HepG2 (cell line): ENCODE measurements around the gene PRICKLE2. TPM values are rescaled to one million over a fixed set of nuclear protein-coding genes. Genes with fewer than 3 reads are reported as not detected.

Source experiments
- ATAC-seq: fragments of 200-7000 bp; cut with Tn5 transposase; 3 replicates; pipeline ENCODE4 v1.9.1; 2020; ENCODE audit warnings: mild to moderate bottlenecking, moderate library complexity
- BruUV-seq: library from RNA; stranded (reverse); fragments of 400-500 nt; replicated peaks from 2 replicates; lab custom pipeline; 2021; lab: Mats Ljungman, UMichigan
- CTCF ChIA-PET: fragments of 300-600 bp; formaldehyde crosslinking; extraction: SDS; loops from one replicate; lab custom pipeline; 2021; ENCODE audit warnings: low total read pairs, inconsistent platforms, low intra/inter-chr PET ratio; lab: Yijun Ruan, JAX
- POLR2A ChIA-PET: fragments of 350-600 bp; sonication (Branson Sonifier 250); formaldehyde crosslinking; loops from one replicate; lab custom pipeline; 2020; ENCODE audit warnings: antibody characterized with exemption, inconsistent platforms; lab: Yijun Ruan, JAX
- DNase-seq: peaks from one replicate; pipeline ENCODE4 v3.0.0-alpha.2; 2015; ENCODE audit warnings: low spot score
- FAIRE-seq: peaks from 3 replicates; lab custom pipeline; 2011; peaks lifted over from hg19 to GRCh38; lab: Jason Lieb, UNC
- H2AFZ ChIP-seq: one replicate; pipeline ENCODE4 v1.6.1; 2011; ENCODE audit warnings: low read length, inconsistent platforms
- H3K27ac ChIP-seq: fragments of 300-600 bp; 3 replicates; pipeline ENCODE4 v1.8.0; 2011; ENCODE audit warnings: mixed run types, mild to moderate bottlenecking, mixed read lengths, low read length, inconsistent platforms; ENCODE audit not compliant: insufficient read depth; ENCODE audit errors: extremely low read length
- H3K27me3 ChIP-seq, 2 experiments: fragments of 200-600 bp in 1 of 2; 2 replicates in 1 of 2; 3 replicates in 1 of 2; pipeline versions ENCODE4 v1.6.0 to v1.8.0; 2011; ENCODE audit warnings: low read length in 2 of 2, mild to moderate bottlenecking in 2 of 2, moderate library complexity in 2 of 2, inconsistent platforms in 1 of 2; ENCODE audit not compliant: insufficient read depth in 2 of 2, control insufficient read depth in 1 of 2
- H3K36me3 ChIP-seq, 2 experiments: fragments of 200-600 bp in 1 of 2; replicated peaks in 1 of 2; 2 replicates in 1 of 2; 3 replicates in 1 of 2; pipeline versions ENCODE4 v1.5.1 to v1.8.0; 2011; ENCODE audit warnings: low read length in 2 of 2, inconsistent platforms in 1 of 2; ENCODE audit not compliant: insufficient read depth in 2 of 2, control insufficient read depth in 1 of 2
- H3K4me1 ChIP-seq: 2 replicates; pipeline ENCODE4 v1.5.1; 2012; ENCODE audit warnings: low read length, inconsistent platforms; ENCODE audit not compliant: insufficient read depth
- H3K4me2 ChIP-seq: 2 replicates; pipeline ENCODE4 v1.6.0; 2011; ENCODE audit warnings: low read depth, low read length, inconsistent platforms
- H3K4me3 ChIP-seq, 3 experiments: fragments of 200-600 bp in 1 of 3; sonication (generic), shearing (Covaris generic) in 1 of 3; replicated peaks in 1 of 3; 2 replicates each; pipeline ENCODE4 v1.5.1; 2011 to 2016; ENCODE audit warnings: low read length in 3 of 3, inconsistent platforms in 2 of 3, low read depth in 2 of 3, mild to moderate bottlenecking in 2 of 3, control low read depth in 1 of 3, mixed read lengths in 1 of 3; ENCODE audit not compliant: insufficient read depth in 1 of 3
- H3K79me2 ChIP-seq: one replicate; pipeline ENCODE4 v1.6.1; 2011; ENCODE audit warnings: low read length, inconsistent platforms; ENCODE audit not compliant: insufficient read depth
- H3K9ac ChIP-seq: 2 replicates; pipeline ENCODE4 v1.6.0; 2011; ENCODE audit warnings: mild to moderate bottlenecking, low read depth, low read length, inconsistent platforms; ENCODE audit not compliant: insufficient read depth
- H3K9me3 ChIP-seq: 2 replicates; pipeline ENCODE4 v1.5.1; 2012; ENCODE audit warnings: mild to moderate bottlenecking, low read length
- H4K20me1 ChIP-seq: 2 replicates; pipeline ENCODE4 v1.6.0; 2011; ENCODE audit warnings: inconsistent platforms, mild to moderate bottlenecking, low read length, moderate library complexity; ENCODE audit not compliant: insufficient read depth
- BHLHE40 ChIP-seq: IDR thresholded peaks from 2 replicates; pipeline ENCODE4 v1.6.1; 2011; ENCODE audit warnings: low read length, improper control_type of control experiment
- CREM ChIP-seq, 2 experiments: sonication (generic) in 1 of 2; formaldehyde crosslinking in 1 of 2; IDR thresholded peaks; 2 replicates each; pipeline versions ENCODE4 v1.4.0 to v1.6.1; 2016 to 2020; ENCODE audit warnings: antibody characterized with exemption in 1 of 2, mild to moderate bottlenecking in 1 of 2, missing genetic modification reagents in 1 of 2
- EP300 ChIP-seq, 3 experiments: sonication (generic) in 1 of 3; formaldehyde crosslinking in 1 of 3; IDR thresholded peaks; 2 replicates each; pipeline versions ENCODE4 v1.5.1 to v1.6.1; 2011 to 2020; ENCODE audit warnings: low read depth in 2 of 3, low read length in 2 of 3, borderline replicate concordance in 1 of 3, improper control_type of control experiment in 1 of 3, mild to moderate bottlenecking in 1 of 3, missing genetic modification reagents in 1 of 3, moderate library complexity in 1 of 3
- FOXC1 ChIP-seq: sonication (generic); formaldehyde crosslinking; IDR thresholded peaks from 2 replicates; pipeline ENCODE4 v1.8.0; 2022; ENCODE audit warnings: mild to moderate bottlenecking, missing genetic modification reagents, borderline replicate concordance
- GPN1 ChIP-seq: sonication (generic); formaldehyde crosslinking; IDR thresholded peaks from 2 replicates; pipeline ENCODE4 v1.5.1; 2020; ENCODE audit warnings: missing genetic modification reagents, borderline replicate concordance
- MXI1 ChIP-seq: IDR thresholded peaks from 3 replicates; pipeline ENCODE4 v1.6.1; 2012; ENCODE audit warnings: low read depth, low read length, inconsistent platforms, borderline replicate concordance
- POLR2A ChIP-seq, 2 experiments: IDR thresholded peaks; 2 replicates each; pipeline ENCODE4 v1.6.1; 2011; ENCODE audit warnings: low read depth in 2 of 2, low read length in 2 of 2, mild to moderate bottlenecking in 1 of 2, moderate library complexity in 1 of 2; ENCODE audit not compliant: insufficient read depth in 1 of 2
- SRSF1 ChIP-seq: fragments of 200-400 bp; formaldehyde crosslinking; optimal IDR thresholded peaks from 2 replicates; pipeline ENCODE3; 2017; ENCODE audit warnings: mild to moderate bottlenecking, low read depth, low read length, moderate library complexity
- TSC22D2 ChIP-seq: sonication (generic); formaldehyde crosslinking; IDR thresholded peaks from 2 replicates; pipeline ENCODE4 v1.5.1; 2020; ENCODE audit warnings: missing genetic modification reagents, mild to moderate bottlenecking, borderline replicate concordance
- ZNF441 ChIP-seq: sonication (generic); formaldehyde crosslinking; IDR thresholded peaks from 2 replicates; pipeline ENCODE4 v1.7.0; 2021; ENCODE audit warnings: missing genetic modification reagents, borderline replicate concordance
- WGBS: methylation state at CpG from one replicate; pipeline ENCODE4 v1.1.6; 2017; ENCODE audit warnings: low lambda C conversion rate; 5-methylcytosine and 5-hydroxymethylcytosine counted together
- in situ Hi-C: cut with HindIII; loops from 2 replicates; pipeline ENCODE4 v1.10.0; 2017; ENCODE audit warnings: low pct_unique_long_range_greater_than_20kb; ENCODE audit not compliant: extremely low pct_ligation_motif_present
- intact Hi-C: fragments of 100-400 bp; cut with micrococcal nuclease; formaldehyde crosslinking; loops from one replicate; pipeline ENCODE4 v1.10.0; 2022; ENCODE audit not compliant: unreplicated experiment
- polyA plus RNA-seq, 8 experiments: library from polyadenylated mRNA; depleted of rRNA in 3 of 8; stranded (reverse) in 7 of 8; unstranded in 1 of 8; fragments of >200 nt; fragmentation: Illumina TruSeq in 4 of 8; extraction: Trizol in 4 of 8; gene quantifications; 2 replicates each; pipeline versions ENCODE4 v1.2.1 to v1.2.3, GENCODE V29; 2011 to 2016; ENCODE audit warnings: low read depth in 4 of 8, missing spikeins in 1 of 8, mixed read lengths in 1 of 8; ENCODE audit not compliant: insufficient read depth in 1 of 8
- total RNA-seq, 5 experiments: library from RNA; depleted of rRNA; stranded (reverse); fragments of >200 nt; fragmentation: Illumina TruSeq; extraction: Trizol; gene quantifications; 2 replicates each; pipeline ENCODE4 v1.2.3, GENCODE V29; 2016; ENCODE audit warnings: low read depth in 1 of 5
- TF ChIP-seq, protein P1 (sequence below): IDR thresholded peaks from 2 replicates; pipeline ENCODE4 v1.6.1; 2016; ENCODE audit warnings: missing compliant biosample characterization, missing genetic modification reagents, borderline replicate concordance
- TF ChIP-seq, protein P2 (sequence below): sonication (generic); formaldehyde crosslinking; conservative IDR thresholded peaks from 2 replicates; pipeline ENCODE4 v1.8.0; 2022; ENCODE audit warnings: missing genetic modification reagents
- TF ChIP-seq, protein P3 (sequence below): sonication (generic); formaldehyde crosslinking; IDR thresholded peaks from 2 replicates; pipeline ENCODE4 v1.4.0; 2020; ENCODE audit warnings: missing genetic modification reagents, borderline replicate concordance
- TF ChIP-seq, protein P4 (sequence below): sonication (generic); formaldehyde crosslinking; IDR thresholded peaks from 2 replicates; pipeline ENCODE4 v1.4.0; 2020; ENCODE audit warnings: mild to moderate bottlenecking, missing genetic modification reagents

The PRICKLE2 gene
- total and polyA plus RNA-seq, 2 of the 13 experiments (the other 11 are each of a cell fraction or from before 2014, with no cell fraction given): 0.01 to 0.07 TPM

DNA sequence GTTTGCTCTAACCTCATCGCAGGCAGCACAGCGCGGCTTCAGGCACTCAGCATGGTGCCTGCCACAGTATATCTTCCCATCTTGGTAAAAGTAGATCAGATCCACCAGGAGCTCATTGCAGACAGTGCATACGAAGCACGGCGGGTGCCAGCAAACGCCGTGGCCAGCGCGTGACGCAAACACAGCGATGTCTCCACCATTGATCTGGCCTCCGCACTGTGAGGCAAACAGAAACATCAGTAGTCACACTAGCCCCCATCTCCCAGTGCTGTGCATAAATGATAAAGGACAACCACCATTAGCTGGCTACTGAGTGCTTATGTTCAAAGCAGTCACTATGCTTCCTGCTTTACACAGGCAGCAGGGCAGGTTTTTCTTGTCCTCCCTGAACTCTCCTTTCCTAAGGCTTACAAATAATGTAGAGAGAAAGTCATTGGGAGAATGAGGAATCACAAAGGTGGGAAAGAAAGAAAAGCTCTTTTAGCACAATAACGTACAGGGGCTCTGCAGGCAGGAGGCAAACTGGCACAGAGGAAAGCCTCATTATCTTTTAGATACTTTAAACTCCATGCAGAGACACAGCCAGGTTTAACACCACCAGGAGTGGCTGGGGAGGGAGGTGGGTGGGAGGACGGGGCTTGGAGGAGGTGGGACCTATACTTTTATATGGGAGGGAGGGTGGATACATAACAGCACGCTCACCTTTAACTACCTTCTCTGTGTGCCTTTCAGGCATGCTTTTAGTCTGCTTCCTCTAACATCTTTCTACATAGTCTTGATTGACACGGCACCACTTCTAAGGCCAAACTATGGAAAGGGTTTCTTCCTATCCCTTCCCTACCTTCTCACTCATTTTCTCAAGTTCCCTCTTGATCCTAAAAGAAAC, 67.9 kb downstream of the PRICKLE2 start:
- peaks cover 10% of the 10 kb centered on the region for H3K4me1 ChIP-seq
- CTCF ChIA-PET: no interaction called here
- in situ Hi-C loops (no loop called here), intact Hi-C loops (no loop called here)
- no peaks in the 10 kb centered on the region for H4K20me1 ChIP-seq
- H3K27me3 ChIP-seq: no peaks in the 10 kb centered on the region
- 80% methylated on average over 14 of the region's 17 CpGs for WGBS
- no peak overlapping the region for H3K4me3 ChIP-seq
- no peak for DNase-seq
- FAIRE-seq: no peak
- H3K36me3 ChIP-seq: no peaks in the 10 kb centered on the region
- BruUV-seq: no TSS peak
- H3K9me3 ChIP-seq: no peaks in the 10 kb centered on the region
- POLR2A ChIA-PET: no interaction called here
- no peaks in the 10 kb centered on the region for H3K79me2 ChIP-seq
- no peak for ATAC-seq
- no peak overlapping the region for H2AFZ ChIP-seq
- H3K9ac ChIP-seq: no peak overlapping the region
- H3K4me2 ChIP-seq: no peak overlapping the region
- H3K27ac ChIP-seq: no peak overlapping the region
- TF ChIP-seq SRSF1: no peak
- TF ChIP-seq POLR2A (IDR thresholded peaks at IDR 0.05; ENCODE audit: insufficient read depth in 1 of 2, low read depth in 2 of 2, low read length in 2 of 2): no peak
- TF ChIP-seq TSC22D2: no peak
- TF ChIP-seq ZNF441 (CRISPR knock-in tag): no peak
- TF ChIP-seq, protein P1, sequence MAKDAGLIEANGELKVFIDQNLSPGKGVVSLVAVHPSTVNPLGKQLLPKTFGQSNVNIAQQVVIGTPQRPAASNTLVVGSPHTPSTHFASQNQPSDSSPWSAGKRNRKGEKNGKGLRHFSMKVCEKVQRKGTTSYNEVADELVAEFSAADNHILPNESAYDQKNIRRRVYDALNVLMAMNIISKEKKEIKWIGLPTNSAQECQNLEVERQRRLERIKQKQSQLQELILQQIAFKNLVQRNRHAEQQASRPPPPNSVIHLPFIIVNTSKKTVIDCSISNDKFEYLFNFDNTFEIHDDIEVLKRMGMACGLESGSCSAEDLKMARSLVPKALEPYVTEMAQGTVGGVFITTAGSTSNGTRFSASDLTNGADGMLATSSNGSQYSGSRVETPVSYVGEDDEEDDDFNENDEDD: no peak
- TF ChIP-seq BHLHE40: no peak
- TF ChIP-seq, protein P2, sequence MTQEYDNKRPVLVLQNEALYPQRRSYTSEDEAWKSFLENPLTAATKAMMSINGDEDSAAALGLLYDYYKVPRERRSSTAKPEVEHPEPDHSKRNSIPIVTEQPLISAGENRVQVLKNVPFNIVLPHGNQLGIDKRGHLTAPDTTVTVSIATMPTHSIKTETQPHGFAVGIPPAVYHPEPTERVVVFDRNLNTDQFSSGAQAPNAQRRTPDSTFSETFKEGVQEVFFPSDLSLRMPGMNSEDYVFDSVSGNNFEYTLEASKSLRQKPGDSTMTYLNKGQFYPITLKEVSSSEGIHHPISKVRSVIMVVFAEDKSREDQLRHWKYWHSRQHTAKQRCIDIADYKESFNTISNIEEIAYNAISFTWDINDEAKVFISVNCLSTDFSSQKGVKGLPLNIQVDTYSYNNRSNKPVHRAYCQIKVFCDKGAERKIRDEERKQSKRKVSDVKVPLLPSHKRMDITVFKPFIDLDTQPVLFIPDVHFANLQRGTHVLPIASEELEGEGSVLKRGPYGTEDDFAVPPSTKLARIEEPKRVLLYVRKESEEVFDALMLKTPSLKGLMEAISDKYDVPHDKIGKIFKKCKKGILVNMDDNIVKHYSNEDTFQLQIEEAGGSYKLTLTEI (CRISPR knock-in tag): no peak
- TF ChIP-seq, protein P3, sequence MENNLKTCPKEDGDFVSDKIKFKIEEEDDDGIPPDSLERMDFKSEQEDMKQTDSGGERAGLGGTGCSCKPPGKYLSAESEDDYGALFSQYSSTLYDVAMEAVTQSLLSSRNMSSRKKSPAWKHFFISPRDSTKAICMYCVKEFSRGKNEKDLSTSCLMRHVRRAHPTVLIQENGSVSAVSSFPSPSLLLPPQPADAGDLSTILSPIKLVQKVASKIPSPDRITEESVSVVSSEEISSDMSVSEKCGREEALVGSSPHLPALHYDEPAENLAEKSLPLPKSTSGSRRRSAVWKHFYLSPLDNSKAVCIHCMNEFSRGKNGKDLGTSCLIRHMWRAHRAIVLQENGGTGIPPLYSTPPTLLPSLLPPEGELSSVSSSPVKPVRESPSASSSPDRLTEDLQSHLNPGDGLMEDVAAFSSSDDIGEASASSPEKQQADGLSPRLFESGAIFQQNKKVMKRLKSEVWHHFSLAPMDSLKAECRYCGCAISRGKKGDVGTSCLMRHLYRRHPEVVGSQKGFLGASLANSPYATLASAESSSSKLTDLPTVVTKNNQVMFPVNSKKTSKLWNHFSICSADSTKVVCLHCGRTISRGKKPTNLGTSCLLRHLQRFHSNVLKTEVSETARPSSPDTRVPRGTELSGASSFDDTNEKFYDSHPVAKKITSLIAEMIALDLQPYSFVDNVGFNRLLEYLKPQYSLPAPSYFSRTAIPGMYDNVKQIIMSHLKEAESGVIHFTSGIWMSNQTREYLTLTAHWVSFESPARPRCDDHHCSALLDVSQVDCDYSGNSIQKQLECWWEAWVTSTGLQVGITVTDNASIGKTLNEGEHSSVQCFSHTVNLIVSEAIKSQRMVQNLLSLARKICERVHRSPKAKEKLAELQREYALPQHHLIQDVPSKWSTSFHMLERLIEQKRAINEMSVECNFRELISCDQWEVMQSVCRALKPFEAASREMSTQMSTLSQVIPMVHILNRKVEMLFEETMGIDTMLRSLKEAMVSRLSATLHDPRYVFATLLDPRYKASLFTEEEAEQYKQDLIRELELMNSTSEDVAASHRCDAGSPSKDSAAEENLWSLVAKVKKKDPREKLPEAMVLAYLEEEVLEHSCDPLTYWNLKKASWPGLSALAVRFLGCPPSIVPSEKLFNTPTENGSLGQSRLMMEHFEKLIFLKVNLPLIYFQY (CRISPR knock-in tag): no peak
- no peak for TF ChIP-seq EP300 (IDR thresholded peaks at IDR 0.05; ENCODE audit: low read depth in 2 of 2, low read length in 2 of 2)
- no peak for TF ChIP-seq EP300 (CRISPR knock-in tag; IDR thresholded peaks at IDR 0.05; ENCODE audit: borderline replicate concordance)
- TF ChIP-seq, protein P4, sequence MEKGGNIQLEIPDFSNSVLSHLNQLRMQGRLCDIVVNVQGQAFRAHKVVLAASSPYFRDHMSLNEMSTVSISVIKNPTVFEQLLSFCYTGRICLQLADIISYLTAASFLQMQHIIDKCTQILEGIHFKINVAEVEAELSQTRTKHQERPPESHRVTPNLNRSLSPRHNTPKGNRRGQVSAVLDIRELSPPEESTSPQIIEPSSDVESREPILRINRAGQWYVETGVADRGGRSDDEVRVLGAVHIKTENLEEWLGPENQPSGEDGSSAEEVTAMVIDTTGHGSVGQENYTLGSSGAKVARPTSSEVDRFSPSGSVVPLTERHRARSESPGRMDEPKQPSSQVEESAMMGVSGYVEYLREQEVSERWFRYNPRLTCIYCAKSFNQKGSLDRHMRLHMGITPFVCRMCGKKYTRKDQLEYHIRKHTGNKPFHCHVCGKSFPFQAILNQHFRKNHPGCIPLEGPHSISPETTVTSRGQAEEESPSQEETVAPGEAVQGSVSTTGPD: no peak
- TF ChIP-seq MXI1: no peak
- TF ChIP-seq FOXC1: no peak
- no peak for TF ChIP-seq GPN1
- TF ChIP-seq CREM (IDR thresholded peaks at IDR 0.05): no peak
- no peak for TF ChIP-seq CREM (CRISPR knock-in tag; IDR thresholded peaks at IDR 0.05)
